ENCODE data around the gene PGA5.

The PGA5 gene

GRCh38 chr11:61266602-61267001 is 25.6 kb downstream of the PGA5 start:
- no peak for DNase-seq (ENCODE audit: low spot score)
- FAIRE-seq, result no peak

GRCh38 chr11:61267437-61267841 is 26.5 kb downstream of the PGA5 start:
- DNase-seq (ENCODE audit: low spot score), result no peak
- no peak for FAIRE-seq

GRCh38 chr11:61268588-61269250 is 27.7 kb downstream of the PGA5 start:
- FAIRE-seq (no peak), DNase-seq (ENCODE audit: low spot score) (no peak)

GRCh38 chr11:61270354-61271076 is 29.5 kb downstream of the PGA5 start:
- FAIRE-seq (no peak), DNase-seq (ENCODE audit: low spot score) (no peak)

GRCh38 chr11:61272731-61273130 is 31.8 kb downstream of the PGA5 start:
- FAIRE-seq, result no peak
- DNase-seq (ENCODE audit: low spot score), result no peak

- no peak for FAIRE-seq
These were observed 32.5 kb downstream of the PGA5 start for GRCh38 chr11:61273178-61274078.

GRCh38 chr11:61274084-61274483 is 33.1 kb downstream of the PGA5 start:
- no peak for FAIRE-seq
- DNase-seq (ENCODE audit: low spot score), result no peak

More at GRCh38 chr11:61273178-61274078, 32.5 kb downstream of the PGA5 start:
- DNase-seq (ENCODE audit: low spot score), result no peak

- DNase-seq (ENCODE audit: low spot score) (no peak), FAIRE-seq (no peak)
These were observed 34.2 kb downstream of the PGA5 start for GRCh38 chr11:61275191-61275590.

- DNase-seq (ENCODE audit: low spot score) (no peak), FAIRE-seq (no peak)
These were observed 36.4 kb downstream of the PGA5 start for GRCh38 chr11:61277186-61278000.

- DNase-seq (ENCODE audit: low spot score) (no peak), FAIRE-seq (no peak)
These were observed 37.1 kb downstream of the PGA5 start for GRCh38 chr11:61278001-61278470.

- no peak for FAIRE-seq
These were observed 39.1 kb downstream of the PGA5 start for GRCh38 chr11:61279934-61280659.

GRCh38 chr11:61280883-61281580 is 40.1 kb downstream of the PGA5 start:
- no peak for FAIRE-seq
- no peak for DNase-seq (ENCODE audit: low spot score)

More at GRCh38 chr11:61279934-61280659, 39.1 kb downstream of the PGA5 start:
- no peak for DNase-seq (ENCODE audit: low spot score)

- FAIRE-seq (no peak), DNase-seq (ENCODE audit: low spot score) (peak; percentile 75)
These were observed 40.7 kb downstream of the PGA5 start for GRCh38 chr11:61281581-61282250.

- DNase-seq (ENCODE audit: low spot score) (no peak), FAIRE-seq (no peak)
These were observed 42.6 kb downstream of the PGA5 start for GRCh38 chr11:61283613-61284012.

GRCh38 chr11:61287338-61287977 is 46.5 kb downstream of the PGA5 start:
- no peak for DNase-seq (ENCODE audit: low spot score)
- FAIRE-seq, result no peak

- DNase-seq (ENCODE audit: low spot score) (no peak), FAIRE-seq (no peak)
These were observed 50.1 kb downstream of the PGA5 start for GRCh38 chr11:61290905-61291690.

- DNase-seq (ENCODE audit: low spot score) (no peak), FAIRE-seq (no peak)
These were observed 51.4 kb downstream of the PGA5 start for GRCh38 chr11:61292356-61292755.
